SK-N-SH (cell line): ENCODE measurements around the gene SLC22A23. TPM values are rescaled to one million over a fixed set of nuclear protein-coding genes. Genes with fewer than 3 reads are reported as not detected.

Source experiments
- CTCF ChIA-PET: fragments of 300-600, 350-600 bp; formaldehyde crosslinking; extraction: SDS; loops from one replicate; lab custom pipeline; 2021; lab: Yijun Ruan, JAX
- POLR2A ChIA-PET: fragments of 350-600 bp; sonication (Branson Sonifier 250); formaldehyde crosslinking; extraction: SDS; loops from one replicate; lab custom pipeline; 2020; ENCODE audit warnings: antibody characterized with exemption, inconsistent platforms; lab: Yijun Ruan, JAX
- DNase-seq: peaks from one replicate; pipeline ENCODE4 v3.0.0; 2012
- H2AFZ ChIP-seq: fragments of 200-600 bp; sonication (generic); 2 replicates; pipeline ENCODE4 v1.8.1; 2016; ENCODE audit warnings: antibody characterized with exemption, mild to moderate bottlenecking, low read depth
- H3F3A ChIP-seq: fragments of 200-600 bp; sonication (generic); replicated peaks from 2 replicates; pipeline ENCODE3; 2016; ENCODE audit warnings: antibody characterized with exemption, mild to moderate bottlenecking; ENCODE audit not compliant: insufficient read depth
- H3K27ac ChIP-seq, 2 experiments: fragments of 200-500 bp in 1 of 2; fragments of 200-600 bp in 1 of 2; sonication (Bioruptor generic) in 1 of 2; sonication (generic), shearing (Covaris generic) in 1 of 2; 2 replicates each; pipeline versions ENCODE4 v1.5.1 to v1.6.1; 2014 to 2016; ENCODE audit warnings: low read depth in 2 of 2, inconsistent platforms in 1 of 2, low read length in 1 of 2, mild to moderate bottlenecking in 1 of 2, mixed read lengths in 1 of 2
- H3K27me3 ChIP-seq: fragments of 200-600 bp; sonication (generic), shearing (Covaris generic); 2 replicates; pipeline ENCODE4 v1.6.1; 2016; ENCODE audit warnings: mixed run types; ENCODE audit not compliant: insufficient read depth
- H3K36me3 ChIP-seq, 2 experiments: fragments of 200-500 bp in 1 of 2; fragments of 200-600 bp in 1 of 2; sonication (Bioruptor generic) in 1 of 2; sonication (generic) in 1 of 2; replicated peaks in 1 of 2; 2 replicates each; pipeline versions ENCODE3 to v1.5.1; 2014 to 2016; ENCODE audit warnings: low read length in 1 of 2, mild to moderate bottlenecking in 1 of 2; ENCODE audit not compliant: insufficient read depth in 2 of 2, control insufficient read depth in 1 of 2
- H3K4me1 ChIP-seq, 2 experiments: fragments of 200-500 bp in 1 of 2; fragments of 200-600 bp in 1 of 2; sonication (Bioruptor generic) in 1 of 2; sonication (generic), shearing (Covaris generic) in 1 of 2; 2 replicates each; pipeline versions ENCODE4 v1.5.1 to v1.6.1; 2014 to 2016; ENCODE audit warnings: low read depth in 1 of 2, low read length in 1 of 2, mixed run types in 1 of 2; ENCODE audit not compliant: insufficient read depth in 2 of 2, control insufficient read depth in 1 of 2
- H3K4me2 ChIP-seq: fragments of 200-600 bp; sonication (generic), shearing (Covaris generic); 2 replicates; pipeline ENCODE4 v1.6.1; 2017; ENCODE audit warnings: mixed run types
- H3K4me3 ChIP-seq, 2 experiments: fragments of 200-500 bp in 1 of 2; fragments of 200-600 bp in 1 of 2; sonication (Bioruptor generic) in 1 of 2; sonication (generic), shearing (Covaris generic) in 1 of 2; 2 replicates each; pipeline versions ENCODE4 v1.5.1 to v1.8.1; 2014 to 2016; ENCODE audit warnings: low read depth in 2 of 2, inconsistent platforms in 1 of 2, low read length in 1 of 2, mild to moderate bottlenecking in 1 of 2, mixed read lengths in 1 of 2, moderate library complexity in 1 of 2
- H3K79me2 ChIP-seq: fragments of 200-600 bp; sonication (generic); 2 replicates; pipeline ENCODE4 v1.8.1; 2017; ENCODE audit warnings: mild to moderate bottlenecking; ENCODE audit not compliant: insufficient read depth
- H3K9ac ChIP-seq: fragments of 200-600 bp; sonication (generic); 2 replicates; pipeline ENCODE4 v1.6.1; 2017; ENCODE audit warnings: mixed run types
- H3K9me2 ChIP-seq: fragments of 200-600 bp; sonication (generic); 2 replicates; pipeline ENCODE4 v1.6.1; 2017; ENCODE audit warnings: mixed run types
- H3K9me3 ChIP-seq: fragments of 200-600 bp; sonication (generic); 2 replicates; pipeline ENCODE4 v1.6.1; 2017; ENCODE audit warnings: mixed run types, mild to moderate bottlenecking, moderate library complexity
- H4K20me1 ChIP-seq: fragments of 200-600 bp; sonication (generic); 2 replicates; pipeline ENCODE4 v1.6.1; 2017; ENCODE audit warnings: mild to moderate bottlenecking, mixed run types; ENCODE audit not compliant: insufficient read depth
- CTCF ChIP-seq: fragments of 200-600 bp; sonication (generic); IDR thresholded peaks from 2 replicates; pipeline ENCODE4 v1.6.1; 2017; ENCODE audit warnings: antibody characterized with exemption, mild to moderate bottlenecking, moderate library complexity
- EZH2phosphoT487 ChIP-seq: fragments of 200-600 bp; sonication (generic); IDR thresholded peaks from 2 replicates; pipeline ENCODE4 v1.6.1; 2017; ENCODE audit warnings: low read depth, mixed run types, mild to moderate bottlenecking, antibody characterized with exemption, moderate library complexity, borderline replicate concordance
- FOXJ3 ChIP-seq: sonication (generic); formaldehyde crosslinking; IDR thresholded peaks from 2 replicates; pipeline ENCODE4 v1.5.1; 2020; ENCODE audit warnings: mild to moderate bottlenecking, missing genetic modification reagents
- MEF2A ChIP-seq: IDR thresholded peaks from 2 replicates; pipeline ENCODE4 v1.4.0; 2012; ENCODE audit warnings: low read depth, borderline replicate concordance
- MXI1 ChIP-seq: IDR thresholded peaks from 2 replicates; pipeline ENCODE4 v1.6.1; 2012; ENCODE audit warnings: mild to moderate bottlenecking, low read depth, low read length, improper control_type of control experiment
- NFIC ChIP-seq: IDR thresholded peaks from 2 replicates; pipeline ENCODE4 v1.4.0; 2012; ENCODE audit warnings: borderline replicate concordance
- NRF1 ChIP-seq: IDR thresholded peaks from 2 replicates; pipeline ENCODE4 v1.6.1; 2012; ENCODE audit warnings: low read depth, mild to moderate bottlenecking, low read length
- POLR2AphosphoS5 ChIP-seq: IDR thresholded peaks from 2 replicates; pipeline ENCODE4 v1.6.1; 2012; ENCODE audit warnings: low read depth, low read length
- RAD21 ChIP-seq: IDR thresholded peaks from 2 replicates; pipeline ENCODE4 v1.6.1; 2012; ENCODE audit warnings: mild to moderate bottlenecking, low read length
- REST ChIP-seq: IDR thresholded peaks from 2 replicates; pipeline ENCODE4 v1.6.1; 2012; ENCODE audit warnings: mild to moderate bottlenecking, low read depth, low read length, moderate library complexity
- SIN3A ChIP-seq: IDR thresholded peaks from 2 replicates; pipeline ENCODE4 v1.6.1; 2012; ENCODE audit warnings: low read depth, mild to moderate bottlenecking, low read length, moderate library complexity, borderline replicate concordance
- SMC3 ChIP-seq: IDR thresholded peaks from 2 replicates; pipeline ENCODE4 v1.6.1; 2012; ENCODE audit warnings: low read depth, low read length, improper control_type of control experiment
- TEAD4 ChIP-seq: IDR thresholded peaks from 2 replicates; pipeline ENCODE4 v1.4.0; 2012; ENCODE audit warnings: mild to moderate bottlenecking, borderline replicate concordance; ENCODE audit not compliant: insufficient read depth
- USF1 ChIP-seq: IDR thresholded peaks from 2 replicates; pipeline ENCODE4 v1.4.0; 2012; ENCODE audit warnings: low read depth, borderline replicate concordance
- WGBS: methylation state at CpG from one replicate; pipeline ENCODE4 v1.1.6; 2017; ENCODE audit warnings: low lambda C conversion rate; 5-methylcytosine and 5-hydroxymethylcytosine counted together
- polyA plus RNA-seq, 3 experiments: library from polyadenylated mRNA; depleted of rRNA; stranded (reverse); fragments of >200 nt; gene quantifications; 2 replicates each; pipeline ENCODE4 v1.2.3, GENCODE V29; 2012

The SLC22A23 gene
- polyA plus RNA-seq, 1 of the 3 experiments (the other 2 are of a cell fraction) = not detected

GRCh38 chr6:3340358-3340802, 116.5 kb downstream of the SLC22A23 start:
- peaks cover 19% of the 10 kb centered on the region; the same call in 1 of the 2 replicates for H3K27me3 ChIP-seq
- no peaks in the 10 kb centered on the region for H3F3A ChIP-seq
- no peaks in the 10 kb centered on the region for H3K36me3 ChIP-seq
- WGBS = 79% methylated on average over 12 of the region's 12 CpGs
- H3K9ac ChIP-seq = no peak overlapping the region
- no peak overlapping the region for H3K4me3 ChIP-seq
- peaks cover under 1 to 13% of the 10 kb centered on the region in 2 experiments; a peak in 2 of 4 replicates for H3K4me1 ChIP-seq
- DNase-seq = no peak
- no peaks in the 10 kb centered on the region for H4K20me1 ChIP-seq
- H3K9me3 ChIP-seq = no peaks in the 10 kb centered on the region
- TF ChIP-seq REST (no peak), FOXJ3 (CRISPR knock-in tag) (no peak), SIN3A (no peak), NFIC (no peak), MEF2A (no peak), CTCF (no peak), EZH2phosphoT487 (no peak), POLR2AphosphoS5 (no peak), MXI1 (no peak), SMC3 (no peak), RAD21 (no peak), TEAD4 (no peak), NRF1 (no peak), USF1 (no peak)
- H3K9me2 ChIP-seq = no peaks in the 10 kb centered on the region
- H2AFZ ChIP-seq = no peak overlapping the region
- H3K4me2 ChIP-seq = no peak overlapping the region
- CTCF ChIA-PET = interaction anchor here (0.9 to 1.8 kb wide), 4 partner anchors 10 to 391 kb away, joined by 3 to 5 read pairs (median 4); no protein-coding TSS in a partner anchor
- POLR2A ChIA-PET = no interaction called here
- H3K27ac ChIP-seq = no peak overlapping the region
- no peaks in the 10 kb centered on the region for H3K79me2 ChIP-seq
